ENCODE measurements around the gene AP1S3.

DNA sequence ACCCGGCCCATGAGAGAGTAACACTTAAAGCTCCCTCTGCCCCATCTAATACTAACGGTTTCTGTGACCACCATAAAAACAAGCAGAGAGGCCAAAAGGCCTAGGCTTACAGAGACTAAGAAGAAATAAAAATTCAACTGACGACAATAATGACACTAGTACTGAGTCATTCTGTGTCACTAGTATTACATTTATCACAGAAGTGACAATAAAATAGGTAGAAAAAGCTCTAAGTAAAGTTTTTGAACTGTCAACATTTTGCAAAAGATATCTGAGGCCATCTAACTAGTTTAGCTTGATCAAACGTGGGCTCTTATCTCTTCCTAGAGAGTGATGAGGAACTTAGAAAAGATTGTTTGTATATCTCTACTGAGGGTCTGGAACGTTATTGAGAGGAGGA is 35.6 kb downstream of the AP1S3 start:
- TF ChIP-seq, protein P1, sequence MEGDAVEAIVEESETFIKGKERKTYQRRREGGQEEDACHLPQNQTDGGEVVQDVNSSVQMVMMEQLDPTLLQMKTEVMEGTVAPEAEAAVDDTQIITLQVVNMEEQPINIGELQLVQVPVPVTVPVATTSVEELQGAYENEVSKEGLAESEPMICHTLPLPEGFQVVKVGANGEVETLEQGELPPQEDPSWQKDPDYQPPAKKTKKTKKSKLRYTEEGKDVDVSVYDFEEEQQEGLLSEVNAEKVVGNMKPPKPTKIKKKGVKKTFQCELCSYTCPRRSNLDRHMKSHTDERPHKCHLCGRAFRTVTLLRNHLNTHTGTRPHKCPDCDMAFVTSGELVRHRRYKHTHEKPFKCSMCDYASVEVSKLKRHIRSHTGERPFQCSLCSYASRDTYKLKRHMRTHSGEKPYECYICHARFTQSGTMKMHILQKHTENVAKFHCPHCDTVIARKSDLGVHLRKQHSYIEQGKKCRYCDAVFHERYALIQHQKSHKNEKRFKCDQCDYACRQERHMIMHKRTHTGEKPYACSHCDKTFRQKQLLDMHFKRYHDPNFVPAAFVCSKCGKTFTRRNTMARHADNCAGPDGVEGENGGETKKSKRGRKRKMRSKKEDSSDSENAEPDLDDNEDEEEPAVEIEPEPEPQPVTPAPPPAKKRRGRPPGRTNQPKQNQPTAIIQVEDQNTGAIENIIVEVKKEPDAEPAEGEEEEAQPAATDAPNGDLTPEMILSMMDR (IDR thresholded peaks at IDR 0.05 in 8 of 11, conservative IDR thresholded peaks at IDR 0.05 in 3 of 11): no peak
- TF ChIP-seq POLR2A (IDR thresholded peaks at IDR 0.05) (no peak), POLR2AphosphoS5 (IDR thresholded peaks at IDR 0.05) (no peak)
